ENCODE data around the gene RNF141. TPM values are rescaled to one million over a fixed set of nuclear protein-coding genes. Genes with fewer than 3 reads are reported as not detected.
A peak's percentile ranks its signal among the peaks of the same experiment; 100 is the strongest.

RNF141 gene
- total and polyA plus RNA-seq, 12 donors, result 6.7 to 43.0 (median 34.2) TPM

DNA sequence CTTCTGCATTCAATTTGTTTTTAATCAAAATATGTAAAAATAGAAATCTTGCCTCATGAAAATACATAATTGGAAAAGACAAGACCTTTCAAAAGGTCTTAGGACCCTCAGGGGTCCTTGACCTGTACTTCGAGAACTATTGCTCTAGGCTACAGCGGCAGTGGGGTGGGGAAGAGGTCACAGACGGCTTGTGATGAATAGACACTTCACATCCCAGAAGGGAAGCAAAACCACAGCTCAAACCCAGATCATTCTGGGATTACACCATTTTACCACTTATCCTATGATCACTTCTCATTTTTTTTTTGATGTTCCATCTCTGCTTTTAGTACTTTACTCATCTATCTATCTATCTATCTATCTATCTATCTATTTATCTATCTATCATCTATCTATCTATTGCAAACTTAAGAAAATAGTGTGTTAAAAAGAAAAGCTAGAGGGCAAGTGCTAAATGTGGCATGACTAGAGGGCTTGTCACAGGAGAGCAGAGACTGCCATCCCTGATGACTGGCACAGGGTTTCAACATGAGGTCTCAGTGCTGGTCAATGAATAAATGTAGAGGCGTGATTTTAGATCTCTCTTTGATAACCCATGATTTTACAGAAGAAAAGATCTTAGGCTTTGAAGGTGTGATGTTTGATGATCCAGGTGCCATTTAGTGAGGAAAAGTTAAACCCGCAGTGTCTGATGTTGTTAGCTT lies 37.1 kb downstream of the RNF141 start:
- no peaks in the 10 kb centered on the region for H3K9me3 ChIP-seq
- ATAC-seq (no peak), DNase-seq (no peak)
- peaks cover 0 to 38% (median 0%) of the 10 kb centered on the region in 9 donors for H3K36me3 ChIP-seq
- H3K4me1 ChIP-seq, result peaks cover 0 to 45% (median 0%) of the 10 kb centered on the region in 9 donors
- H3K27ac ChIP-seq, result peak overlapping the region in 1 of 10 donors; percentile 85
- no peaks in the 10 kb centered on the region for H3K27me3 ChIP-seq
- no peak overlapping the region for H3K4me3 ChIP-seq
- TF ChIP-seq, protein P1, sequence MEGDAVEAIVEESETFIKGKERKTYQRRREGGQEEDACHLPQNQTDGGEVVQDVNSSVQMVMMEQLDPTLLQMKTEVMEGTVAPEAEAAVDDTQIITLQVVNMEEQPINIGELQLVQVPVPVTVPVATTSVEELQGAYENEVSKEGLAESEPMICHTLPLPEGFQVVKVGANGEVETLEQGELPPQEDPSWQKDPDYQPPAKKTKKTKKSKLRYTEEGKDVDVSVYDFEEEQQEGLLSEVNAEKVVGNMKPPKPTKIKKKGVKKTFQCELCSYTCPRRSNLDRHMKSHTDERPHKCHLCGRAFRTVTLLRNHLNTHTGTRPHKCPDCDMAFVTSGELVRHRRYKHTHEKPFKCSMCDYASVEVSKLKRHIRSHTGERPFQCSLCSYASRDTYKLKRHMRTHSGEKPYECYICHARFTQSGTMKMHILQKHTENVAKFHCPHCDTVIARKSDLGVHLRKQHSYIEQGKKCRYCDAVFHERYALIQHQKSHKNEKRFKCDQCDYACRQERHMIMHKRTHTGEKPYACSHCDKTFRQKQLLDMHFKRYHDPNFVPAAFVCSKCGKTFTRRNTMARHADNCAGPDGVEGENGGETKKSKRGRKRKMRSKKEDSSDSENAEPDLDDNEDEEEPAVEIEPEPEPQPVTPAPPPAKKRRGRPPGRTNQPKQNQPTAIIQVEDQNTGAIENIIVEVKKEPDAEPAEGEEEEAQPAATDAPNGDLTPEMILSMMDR (IDR thresholded peaks at IDR 0.05), result no peak
- intact Hi-C loops (cut with DNase I), result no loop called here
- WGBS, 2 donors, result 87 to 92% methylated on average over 5 of the region's 5 CpGs

DNA sequence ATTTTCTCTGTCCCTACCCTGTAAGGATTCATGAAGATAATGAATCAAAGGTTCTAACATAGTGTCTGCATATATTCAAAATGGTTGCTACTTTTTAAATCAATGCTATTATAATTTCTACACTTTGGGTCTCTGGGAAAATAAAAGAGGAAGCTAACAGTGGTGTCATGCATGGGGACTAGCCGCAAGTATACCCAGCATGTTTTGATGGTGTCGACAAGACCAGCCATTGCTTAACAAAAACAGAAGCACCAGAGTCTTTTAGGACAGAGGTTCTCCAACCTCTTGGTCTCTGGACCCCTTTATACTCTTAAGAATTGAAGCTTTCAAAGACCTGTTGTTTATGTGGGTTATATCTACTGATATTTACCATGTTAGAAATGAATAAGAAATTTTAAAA lies 37.8 kb downstream of the RNF141 start:
- Histone ChIP-seq H3K27ac (peak overlapping the region in 1 of 10 donors; percentile 85), H3K4me1 (peaks cover 0 to 45% (median 0%) of the 10 kb centered on the region in 9 donors), H3K9me3 (no peaks in the 10 kb centered on the region), H3K4me3 (no peak overlapping the region), H3K27me3 (no peaks in the 10 kb centered on the region), H3K36me3 (peaks cover 0 to 45% (median 0%) of the 10 kb centered on the region in 9 donors)
- WGBS, 2 donors, result 87 to 90% methylated on average over 2 of the region's 2 CpGs
- intact Hi-C loops (cut with DNase I), result no loop called here
- ATAC-seq (peak in 3 of 8 donors; percentile 35 to 61 (median 51)), DNase-seq (no peak)
- TF ChIP-seq, protein P1 (IDR thresholded peaks at IDR 0.05), result no peak

DNA sequence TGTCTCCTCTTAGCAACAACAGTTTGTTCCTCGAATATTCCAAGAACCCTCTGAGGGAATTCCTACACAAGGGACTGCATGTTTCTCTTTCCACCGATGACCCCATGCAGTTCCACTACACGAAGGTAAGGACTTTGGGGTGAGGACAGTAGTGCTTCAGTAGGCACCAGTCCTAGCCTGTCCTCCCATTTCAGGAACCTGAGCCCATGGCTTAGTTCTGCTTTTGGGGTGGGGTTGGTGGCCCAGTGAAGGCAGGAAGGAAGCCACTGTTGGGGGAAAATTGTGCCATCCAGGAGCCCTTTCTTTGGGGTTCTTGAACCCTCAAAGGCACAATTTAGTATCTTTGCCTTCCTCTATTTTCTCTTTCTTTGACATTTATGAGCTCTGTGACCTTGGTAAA lies 38.2 kb downstream of the RNF141 start:
- H3K36me3 ChIP-seq, result peaks cover 0 to 50% (median 0%) of the 10 kb centered on the region in 9 donors
- peaks cover 0 to 45% (median 0%) of the 10 kb centered on the region in 9 donors for H3K4me1 ChIP-seq
- WGBS, 2 donors, result 91 to 94% methylated on average over 3 of the region's 3 CpGs
- TF ChIP-seq, protein P1 (IDR thresholded peaks at IDR 0.05), result no peak
- intact Hi-C loops (cut with DNase I), result no loop called here
- no peaks in the 10 kb centered on the region for H3K27me3 ChIP-seq
- H3K9me3 ChIP-seq, result no peaks in the 10 kb centered on the region
- H3K4me3 ChIP-seq, result no peak overlapping the region
- H3K27ac ChIP-seq, result peak overlapping the region in 2 of 10 donors; percentile 35 to 85
- ATAC-seq (peak in 5 of 8 donors; percentile 20 to 68 (median 41)), DNase-seq (no peak)

GRCh38 chr11:10502065-10502680 lies 38.8 kb downstream of the RNF141 start:
- H3K27ac ChIP-seq, result peak overlapping the region in 2 of 10 donors; percentile 35 to 85
- no peak overlapping the region for H3K4me3 ChIP-seq
- peaks cover 0 to 54% (median 0%) of the 10 kb centered on the region in 9 donors for H3K36me3 ChIP-seq
- WGBS, 2 donors, result 95 to 97% methylated on average over 6 of the region's 6 CpGs
- H3K27me3 ChIP-seq, result no peaks in the 10 kb centered on the region
- H3K9me3 ChIP-seq, result no peaks in the 10 kb centered on the region
- DNase-seq, result no peak
- TF ChIP-seq, protein P1 (IDR thresholded peaks at IDR 0.05), result no peak
- ATAC-seq, result no peak
- intact Hi-C loops (cut with DNase I), result no loop called here
- H3K4me1 ChIP-seq, result peaks cover 0 to 45% (median 0%) of the 10 kb centered on the region in 9 donors
